Umbilical cord (tissue), 2 donors: Measurements from ENCODE around the gene DLD. TPM values are rescaled to one million over a fixed set of nuclear protein-coding genes. Genes with fewer than 3 reads are reported as not detected.
"Not testable (repeated sequence)": the region's sequence is repeated elsewhere in the genome, so short reads cannot be mapped to it uniquely, and the experiment has no call there.

Source experiments
- DNase-seq: peaks from one replicate; pipeline ENCODE4 v3.0.0-alpha.2; 2015; ENCODE audit warnings: low spot score
- total RNA-seq: library from RNA; depleted of rRNA; stranded (reverse); fragments of >200 nt; gene quantifications from one replicate; pipeline ENCODE4 v1.2.3, GENCODE V29; 2014; ENCODE audit warnings: low replicate concordance; ENCODE audit not compliant: insufficient read depth

The DLD gene
- total RNA-seq: 69.1 TPM

- DNase-seq: peak; percentile 97
Measured at GRCh38 chr7:107890962-107891635, at the start of gene DLD. Gene DLD, plus strand, starts transcription at chr7:107891183. Its CDS starts 68 bp downstream, at chr7:107891251.

GRCh38 chr7:107842213-107842612 lies 48.8 kb upstream of the DLD start:
- no peak for DNase-seq

GRCh38 chr7:107843184-107843583 lies 47.8 kb upstream of the DLD start:
- no peak for DNase-seq

DNA sequence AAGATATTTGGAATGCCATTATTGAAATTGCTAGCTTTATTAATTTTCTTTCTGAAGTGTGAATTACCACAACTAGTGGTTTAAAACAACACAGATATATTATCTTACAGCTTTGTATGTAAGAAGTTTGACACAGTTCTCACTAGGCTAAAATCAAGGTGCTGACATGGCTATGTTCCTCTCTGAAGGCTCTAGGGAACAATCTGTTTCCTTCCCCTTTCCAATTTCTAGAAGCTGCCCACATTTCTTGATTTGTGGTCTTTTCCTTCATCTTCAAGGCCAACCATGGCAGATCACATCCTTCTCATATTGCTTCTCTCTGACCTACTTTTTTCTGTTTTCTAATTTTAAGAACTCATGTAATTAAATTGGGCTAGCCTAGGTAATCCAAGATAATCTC lies 44.7 kb upstream of the DLD start:
- DNase-seq: peak; percentile 10

DNA sequence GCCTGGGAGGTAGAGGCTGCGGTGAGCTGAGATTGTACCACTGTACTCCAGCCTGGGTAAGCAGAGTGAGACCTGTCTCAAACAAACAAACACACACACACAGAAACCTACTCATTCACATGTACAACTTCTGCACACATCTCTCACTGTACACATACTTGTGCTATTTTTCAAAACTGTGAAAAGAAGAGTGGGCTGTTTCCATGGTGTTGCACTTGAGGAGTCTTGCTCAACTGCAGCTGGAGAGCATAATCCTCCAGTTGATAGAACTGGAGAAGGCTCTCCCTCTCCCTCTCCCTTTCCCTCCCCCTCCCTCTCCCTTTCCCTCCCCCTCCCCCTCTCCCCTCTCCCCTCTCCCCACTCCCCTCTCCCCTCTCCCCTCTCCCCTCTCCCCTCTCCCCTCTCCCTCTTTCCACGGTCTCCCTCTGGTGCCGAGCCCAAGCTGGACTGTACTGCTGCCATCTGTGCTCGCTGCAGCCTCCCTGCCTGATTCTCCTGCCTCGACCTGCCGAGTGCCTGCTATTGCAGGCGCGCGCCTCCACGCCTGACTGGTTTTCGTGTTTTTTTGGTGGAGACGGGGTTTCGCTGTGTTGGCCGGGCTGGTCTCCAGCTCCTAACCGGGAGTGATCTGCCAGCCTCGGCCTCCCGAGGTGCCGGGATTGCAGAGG lies 43.7 kb upstream of the DLD start:
- DNase-seq: no peak

GRCh38 chr7:107847836-107848175 lies 43.2 kb upstream of the DLD start:
- DNase-seq: not testable (repeated sequence)

DNA sequence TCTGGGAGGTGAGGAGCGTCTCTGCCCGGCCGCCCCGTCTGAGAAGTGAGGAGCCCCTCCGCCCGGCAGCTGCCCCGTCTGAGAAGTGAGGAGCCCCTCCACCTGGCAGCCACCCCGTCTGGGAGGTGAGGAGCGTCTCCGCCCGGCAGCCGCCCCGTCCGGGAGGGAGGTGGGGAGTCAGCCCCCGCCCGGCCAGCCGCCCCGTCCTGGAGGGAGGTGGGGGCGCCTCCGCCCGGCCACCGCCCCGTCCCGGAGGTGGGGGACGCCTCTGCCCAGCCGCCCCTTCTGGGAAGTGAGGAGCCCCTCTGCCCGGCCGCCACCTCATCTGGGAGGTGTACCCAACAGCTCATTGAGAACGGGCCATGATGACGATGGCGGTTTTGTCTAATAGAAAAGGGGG lies 42.8 kb upstream of the DLD start:
- not testable (repeated sequence) for DNase-seq

DNA sequence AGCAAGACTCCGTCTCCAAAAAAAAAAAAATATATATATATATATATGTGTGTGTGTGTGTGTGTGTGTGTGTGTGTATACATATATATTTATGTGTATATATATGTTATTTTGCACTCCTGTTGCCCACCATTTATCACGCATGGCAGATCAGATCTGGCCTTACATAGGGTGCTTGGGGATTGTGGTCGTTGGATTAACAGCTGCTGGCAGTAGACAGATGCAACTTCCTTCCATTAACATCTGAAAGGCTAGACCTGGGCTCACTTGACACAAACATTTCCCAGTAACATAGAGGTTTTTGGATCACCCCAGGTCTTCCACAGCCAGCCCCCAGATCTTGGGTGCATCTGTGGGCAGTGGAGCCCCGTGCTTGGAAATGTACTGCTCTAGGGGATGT lies 40.8 kb upstream of the DLD start:
- DNase-seq: no peak

- peak; percentile 10 for DNase-seq
Measured at GRCh38 chr7:107850643-107851042, 40.3 kb upstream of the DLD start.

DNA sequence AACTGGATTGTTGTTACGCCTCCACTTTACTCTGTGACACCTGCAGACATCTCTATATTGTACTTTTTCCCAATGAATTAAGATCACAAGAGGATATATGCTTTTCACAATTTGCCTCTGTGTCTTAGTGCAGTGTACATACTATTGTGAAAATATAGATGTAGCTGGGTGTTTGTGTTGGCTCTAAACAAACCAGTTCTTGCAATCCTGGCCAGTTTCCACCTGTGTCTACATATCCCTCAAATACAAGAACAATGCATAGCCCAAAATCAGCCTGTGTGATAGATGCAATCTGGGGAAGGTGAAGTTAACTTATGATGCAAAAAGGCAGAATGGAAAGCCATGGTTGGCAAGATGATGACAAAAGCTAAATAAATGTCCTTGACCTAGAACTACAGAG lies 36.5 kb upstream of the DLD start:
- no peak for DNase-seq

DNA sequence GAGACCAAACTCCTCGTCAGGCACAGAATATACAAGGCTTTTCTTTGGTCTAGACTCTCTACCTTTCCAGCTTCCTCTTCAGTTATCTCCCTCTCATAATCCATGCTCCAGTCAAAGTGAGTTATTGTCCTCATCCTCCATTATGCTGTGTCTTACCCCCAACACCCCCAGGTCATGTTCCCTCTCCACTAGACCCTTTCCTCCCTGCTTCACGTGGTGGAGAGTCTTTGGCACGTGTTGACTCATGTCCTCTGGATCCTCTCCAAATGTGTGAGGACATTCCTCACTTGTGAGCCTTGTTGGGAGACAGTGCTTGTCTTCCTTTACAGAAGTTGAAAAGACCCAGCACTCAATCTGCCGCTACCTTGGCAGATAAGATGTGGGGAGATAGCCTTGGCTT lies 36.0 kb upstream of the DLD start:
- DNase-seq: no peak

DNA sequence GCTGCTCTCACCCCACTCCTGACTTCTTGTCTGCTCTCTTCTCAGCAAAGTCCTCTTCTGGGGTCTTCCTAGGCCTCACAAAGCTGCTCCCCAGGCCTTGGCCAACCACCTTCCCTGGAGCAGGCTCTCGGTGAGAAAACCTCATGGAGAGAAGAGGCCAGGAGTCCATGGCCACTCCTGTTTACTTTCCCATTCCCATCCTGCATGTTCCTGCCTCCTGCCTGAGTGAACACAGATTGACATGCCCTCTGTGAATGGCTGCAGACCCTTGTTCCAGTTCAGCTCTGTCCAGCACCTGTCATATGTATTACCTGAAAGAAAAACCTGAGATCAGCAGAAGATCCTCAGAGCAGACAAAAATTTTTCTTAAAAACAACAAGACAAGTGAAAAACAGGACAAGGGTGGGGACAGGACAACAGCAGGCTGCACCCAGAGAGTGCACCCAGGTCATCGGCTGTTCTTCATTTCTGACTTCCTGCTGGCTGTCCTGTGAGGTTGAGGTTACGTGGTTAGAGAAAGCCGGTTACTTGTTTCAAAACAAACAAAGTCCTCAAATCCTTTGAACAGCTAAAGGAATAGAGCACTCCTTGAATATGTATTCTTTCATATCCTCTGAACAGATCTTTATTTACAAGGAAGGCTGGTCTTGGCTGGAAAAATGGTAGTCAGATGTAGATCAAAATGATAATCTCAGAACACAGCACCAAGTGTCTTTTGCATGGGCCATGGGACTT lies 34.0 kb upstream of the DLD start:
- no peak for DNase-seq

GRCh38 chr7:107857541-107857912 lies 33.5 kb upstream of the DLD start:
- no peak for DNase-seq

- no peak for DNase-seq
Measured at GRCh38 chr7:107858280-107858679, 32.7 kb upstream of the DLD start.

GRCh38 chr7:107860279-107860961 lies 30.6 kb upstream of the DLD start:
- no peak for DNase-seq

DNA sequence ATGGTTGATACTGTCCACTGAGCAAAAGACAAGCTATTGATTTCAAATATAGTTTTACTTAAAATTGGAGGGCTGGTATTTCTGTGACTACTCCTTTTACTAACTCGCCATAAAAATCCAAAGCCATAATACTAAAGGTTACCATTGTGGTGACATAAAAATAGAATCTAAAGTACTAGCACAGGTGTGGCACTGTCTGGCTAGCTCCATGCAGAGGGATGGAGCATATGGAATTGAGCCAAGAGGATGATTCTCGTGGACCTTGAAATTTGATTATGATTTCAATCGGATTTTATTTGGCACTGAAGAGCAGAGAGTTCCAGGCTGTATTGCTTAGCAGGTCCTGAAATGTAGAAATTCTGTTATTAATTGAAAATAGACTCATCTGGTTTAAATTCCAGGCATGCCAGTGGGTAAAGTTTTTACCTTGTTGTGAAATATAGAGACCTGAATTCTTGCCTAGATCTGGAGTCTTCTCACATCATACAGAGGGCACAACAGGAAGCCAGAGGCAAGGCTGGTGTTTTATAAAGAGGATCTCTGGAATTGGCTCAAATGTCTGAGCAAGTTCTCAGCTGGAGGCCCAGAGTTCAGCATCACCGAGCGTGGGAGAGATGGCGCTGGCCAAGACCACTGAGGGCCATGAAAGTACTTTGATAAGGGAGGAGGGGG lies 29.9 kb upstream of the DLD start:
- DNase-seq: no peak

DNA sequence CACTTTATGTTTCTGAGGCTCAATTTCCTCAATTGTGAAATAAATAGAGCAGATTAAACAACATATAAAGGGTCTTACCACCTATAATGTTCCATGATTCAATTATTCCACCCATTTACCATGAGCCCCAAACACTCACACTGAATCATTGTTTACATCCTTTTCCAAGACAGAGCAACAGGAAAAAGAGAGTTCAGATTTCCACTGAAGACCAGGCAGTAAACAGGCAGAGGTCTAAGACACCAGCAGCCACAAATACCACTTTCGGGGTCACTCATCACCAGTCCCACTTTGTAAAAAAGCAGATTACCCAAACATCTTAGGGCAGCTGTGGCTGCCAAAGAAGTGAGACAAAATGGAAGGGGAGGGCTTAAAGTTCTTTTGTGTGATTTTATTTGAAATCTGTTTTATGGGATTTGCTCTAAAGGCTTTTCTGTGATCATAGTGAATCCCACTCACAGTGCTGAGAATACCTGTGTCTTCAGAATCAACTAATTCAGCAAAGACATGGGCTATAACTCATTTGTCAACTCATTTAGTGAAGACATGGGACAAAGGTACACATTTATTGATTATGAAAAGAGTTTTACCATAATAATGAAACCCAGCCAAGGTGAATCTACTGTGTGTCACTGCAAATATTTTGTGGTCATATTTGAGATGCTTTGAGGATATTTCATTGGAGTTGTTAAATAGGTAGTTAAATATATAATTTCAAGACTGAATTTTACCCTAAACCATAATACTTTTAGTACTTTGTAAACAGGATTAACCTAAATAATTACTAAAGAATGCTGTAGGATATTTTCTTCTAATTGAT lies 24.8 kb upstream of the DLD start:
- no peak for DNase-seq

DNA sequence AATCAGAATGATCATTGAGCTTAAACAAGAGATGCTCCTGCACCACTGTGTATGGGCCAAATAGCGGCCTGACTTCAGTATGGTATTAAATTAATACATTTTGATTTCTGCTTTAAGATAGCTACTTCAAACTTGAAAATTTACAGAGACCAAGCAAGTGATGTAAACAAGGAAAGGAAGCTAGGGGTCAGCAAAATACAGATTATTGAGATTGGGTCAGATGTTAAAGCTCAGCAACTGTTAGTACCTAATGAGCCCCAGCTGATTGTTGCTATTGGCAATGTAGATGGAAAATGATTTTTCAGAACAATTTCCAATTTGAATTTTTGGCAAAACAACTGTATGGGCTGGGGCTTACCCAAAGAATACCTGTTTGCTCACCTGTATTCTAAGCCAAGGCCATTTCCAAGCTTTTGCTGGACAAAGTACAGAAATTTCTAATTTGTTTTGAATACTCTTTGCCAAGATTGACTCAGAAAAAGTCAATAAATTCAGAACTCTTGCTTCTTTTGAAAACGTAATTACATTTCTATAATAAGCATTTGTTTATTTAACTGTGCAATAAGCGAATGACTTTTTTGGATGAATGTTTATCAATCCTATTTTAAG lies 23.0 kb upstream of the DLD start:
- no peak for DNase-seq

DNA sequence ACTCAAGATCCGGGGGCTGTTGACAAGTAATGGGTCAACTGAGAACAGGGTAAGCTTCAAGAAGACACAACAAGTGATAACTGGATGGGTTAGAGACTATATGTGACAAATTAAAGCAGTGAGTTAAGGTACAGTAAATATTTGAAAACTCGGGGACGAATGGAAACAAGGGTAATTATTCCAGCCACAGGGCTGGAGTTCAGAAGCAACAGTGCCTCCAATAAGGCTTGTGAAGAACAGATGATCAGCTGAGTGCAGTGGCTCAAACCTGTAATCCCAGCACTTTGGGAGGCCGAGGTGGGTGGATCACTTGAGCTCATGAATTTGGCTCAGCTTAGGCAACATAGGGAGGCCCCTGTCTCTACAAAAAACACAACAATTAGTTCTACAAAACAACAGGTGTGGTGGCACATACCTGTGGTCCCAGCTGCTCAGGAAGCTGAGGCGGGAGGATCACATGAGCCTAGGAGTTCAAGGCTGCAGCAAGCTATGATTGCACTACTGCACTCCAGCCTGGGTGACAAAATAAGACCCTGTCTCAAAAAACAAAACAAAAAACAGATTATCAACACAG lies 20.5 kb upstream of the DLD start:
- no peak for DNase-seq

DNA sequence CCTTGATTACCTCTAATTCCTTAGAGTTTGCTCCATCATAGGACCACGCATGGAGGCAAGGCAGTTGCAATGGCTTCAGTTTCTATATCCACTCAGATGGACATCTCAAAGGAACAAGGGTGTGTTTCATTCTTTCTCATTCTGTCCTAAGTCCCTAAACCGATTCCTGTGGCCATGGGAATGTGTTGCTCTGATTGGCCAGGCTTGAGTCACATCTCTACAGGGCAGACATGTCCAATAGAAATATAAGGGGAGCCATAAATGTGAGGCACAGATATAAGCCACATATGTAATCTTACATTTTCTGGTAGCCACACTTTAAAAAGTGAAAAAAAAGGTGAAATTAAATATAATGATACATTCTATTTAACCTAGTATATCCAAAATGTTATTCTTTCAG lies 16.9 kb upstream of the DLD start:
- no peak for DNase-seq
